GOT3 (cell line): Measurements from ENCODE around the gene GYS2.

Source experiments
- DNase-seq: peaks from one replicate; lab custom pipeline; 2025; ENCODE audit warnings: mixed read lengths; lab: John Stamatoyannopoulos, UW

GYS2 gene

DNA sequence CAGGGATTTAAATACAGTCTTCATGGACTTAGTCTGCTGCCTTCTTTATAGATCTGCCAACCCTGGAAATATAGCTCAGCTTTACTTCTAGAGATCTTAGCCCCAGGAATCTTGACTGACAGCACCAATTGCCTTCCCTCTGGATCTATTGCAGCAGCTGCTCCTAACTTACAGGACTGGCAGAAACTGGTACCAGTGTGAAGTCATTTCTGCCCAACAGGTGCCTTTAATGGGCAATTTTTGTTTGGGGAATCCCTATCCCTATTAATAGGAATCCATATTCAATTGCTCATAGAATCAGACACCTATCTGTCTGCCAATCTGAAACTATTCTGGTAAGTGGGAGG, 51.3 kb downstream of the GYS2 start:
- DNase-seq, result no peak

GRCh38 chr12:21552635-21553328, 51.9 kb downstream of the GYS2 start:
- no peak for DNase-seq

DNA sequence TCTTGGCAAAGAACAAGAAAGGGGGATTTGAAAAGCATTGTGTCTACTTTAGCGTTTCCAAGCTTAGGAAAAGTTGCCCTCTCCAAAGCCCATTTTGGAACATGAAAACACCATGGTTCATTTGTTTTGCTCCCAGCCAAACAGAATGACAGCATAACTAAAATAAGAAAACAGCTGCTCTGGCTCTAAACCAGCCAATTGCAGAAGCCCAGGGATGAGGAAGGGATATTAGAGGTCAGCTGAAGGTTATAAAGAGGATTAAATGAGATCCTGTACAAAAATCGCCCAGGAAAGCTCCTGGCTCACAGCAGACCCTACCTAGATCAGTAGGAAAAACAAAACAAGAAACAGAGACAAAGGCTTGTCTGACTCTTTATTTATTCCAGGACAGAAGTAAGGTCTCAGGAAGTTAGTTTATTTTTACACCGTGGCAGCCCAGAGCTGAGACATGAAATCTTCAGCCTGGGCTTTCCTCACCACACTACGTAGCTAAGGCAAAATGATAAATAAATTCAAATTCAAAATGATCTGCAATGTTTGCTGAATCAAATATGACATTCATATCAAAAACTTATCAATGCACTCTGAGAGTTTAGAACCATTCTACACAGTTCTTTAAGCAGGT, 52.7 kb downstream of the GYS2 start:
- no peak for DNase-seq

- no peak for DNase-seq
Observed at GRCh38 chr12:21547437-21547836, 57.2 kb downstream of the GYS2 start.

DNA sequence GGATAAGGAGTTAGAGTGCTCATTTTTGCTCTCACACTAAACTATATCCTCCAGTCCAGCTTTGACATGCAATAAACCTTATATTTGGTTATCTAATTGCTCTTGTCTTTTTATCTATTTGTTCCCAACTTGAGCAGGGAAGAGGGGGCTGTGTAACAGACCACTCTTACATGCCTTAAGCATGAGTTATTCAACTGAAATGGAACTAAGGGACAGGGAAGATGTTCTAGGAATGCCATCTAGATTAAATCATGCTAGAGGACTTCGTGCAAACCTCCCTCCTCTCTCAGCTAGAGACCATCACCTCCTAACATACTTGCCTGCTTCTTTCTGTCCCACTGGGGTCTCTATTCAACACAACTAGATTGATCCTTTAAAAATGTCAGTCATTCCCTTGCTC, 57.9 kb downstream of the GYS2 start:
- DNase-seq, result no peak

- DNase-seq, result no peak
Observed at GRCh38 chr12:21545557-21545956, 59.1 kb downstream of the GYS2 start.

GRCh38 chr12:21543151-21543550, 61.5 kb downstream of the GYS2 start:
- no peak for DNase-seq

DNA sequence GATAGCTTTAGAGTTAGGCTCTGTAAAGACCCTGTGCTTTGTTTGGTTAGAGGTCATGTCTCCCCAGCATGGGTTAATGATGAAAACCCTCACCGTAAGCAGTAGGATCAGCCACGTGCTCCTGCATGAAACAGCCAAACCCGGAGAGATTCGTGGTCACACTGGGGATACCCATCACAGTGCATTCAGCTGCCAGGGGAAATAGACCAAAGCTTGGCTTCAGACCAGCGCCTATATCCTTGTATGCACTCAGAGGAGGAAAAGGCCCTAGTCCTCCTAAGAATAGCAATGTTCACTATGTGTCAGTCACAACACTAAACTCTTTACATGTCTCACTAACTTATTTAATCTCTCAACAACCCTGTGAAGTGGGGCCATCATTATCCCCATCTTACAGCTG, 62.2 kb downstream of the GYS2 start:
- no peak for DNase-seq

DNA sequence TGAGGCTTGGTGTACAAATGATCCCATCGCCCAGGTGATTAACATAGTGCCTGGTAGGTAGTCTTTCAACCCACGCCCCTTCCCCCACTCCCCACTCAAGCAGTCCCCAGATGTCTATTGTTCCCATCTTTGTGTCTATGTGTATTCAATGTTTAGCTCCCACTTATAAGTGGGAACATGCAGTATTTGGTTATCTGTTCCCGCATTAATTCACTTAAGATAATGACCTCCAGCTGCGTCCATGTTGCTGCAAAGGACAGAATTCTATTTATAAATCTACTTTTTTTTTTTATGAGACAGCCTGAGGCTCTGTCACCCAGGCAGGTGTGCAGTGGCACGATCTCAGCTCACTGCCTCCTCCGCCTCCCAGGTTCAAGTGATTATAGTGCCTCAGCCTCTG, 62.9 kb downstream of the GYS2 start:
- no peak for DNase-seq

- DNase-seq, result no peak
Observed at GRCh38 chr12:21539797-21540196, 64.8 kb downstream of the GYS2 start.

DNA sequence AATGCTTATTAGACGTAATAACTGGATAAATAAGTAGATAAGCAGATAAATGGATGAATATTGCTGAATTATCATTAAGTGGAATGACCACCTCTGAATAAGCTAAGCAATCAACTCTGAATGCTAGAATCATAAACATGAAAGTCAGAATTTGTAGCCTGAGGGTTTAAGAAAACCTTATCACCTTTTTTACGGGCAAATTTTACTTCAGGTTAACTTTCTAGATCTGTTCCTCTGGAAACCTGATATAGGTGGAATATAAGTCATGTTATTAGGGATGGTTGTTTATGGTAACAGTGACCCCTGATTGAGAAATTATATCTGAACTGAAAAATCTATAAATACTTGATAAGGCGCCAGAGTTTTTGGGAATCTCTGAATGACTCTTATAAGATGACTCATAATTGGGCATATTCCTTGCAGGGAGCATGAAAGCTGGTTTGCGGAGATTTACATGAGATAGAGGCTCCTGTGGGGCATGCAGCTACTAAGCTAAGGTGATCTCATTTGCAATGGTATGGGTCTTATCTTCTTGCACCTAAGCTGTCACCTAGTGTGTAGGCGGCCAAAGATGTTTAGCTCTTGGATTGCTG, 66.5 kb downstream of the GYS2 start:
- no peak for DNase-seq

GRCh38 chr12:21529456-21529855, 75.2 kb downstream of the GYS2 start:
- DNase-seq, result no peak

DNA sequence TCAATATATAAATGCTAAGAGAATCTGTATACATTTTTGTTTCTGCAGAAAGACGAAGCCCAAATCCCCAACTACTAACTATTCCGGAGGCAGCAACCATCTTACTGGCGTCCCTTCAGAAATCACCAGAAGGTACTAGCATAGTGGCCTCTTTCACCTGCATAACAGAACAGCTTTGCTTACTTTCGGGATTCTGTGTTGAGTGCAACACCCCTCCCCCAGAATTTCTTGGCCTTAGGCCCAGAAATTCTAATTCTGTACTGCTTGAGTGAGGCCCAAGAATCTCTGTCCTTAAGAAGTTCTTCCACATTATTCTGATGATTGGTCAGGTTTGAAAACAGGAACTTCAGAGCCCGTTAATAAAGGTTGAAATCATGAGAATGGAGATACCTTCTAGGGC, 75.7 kb downstream of the GYS2 start:
- DNase-seq, result no peak

DNA sequence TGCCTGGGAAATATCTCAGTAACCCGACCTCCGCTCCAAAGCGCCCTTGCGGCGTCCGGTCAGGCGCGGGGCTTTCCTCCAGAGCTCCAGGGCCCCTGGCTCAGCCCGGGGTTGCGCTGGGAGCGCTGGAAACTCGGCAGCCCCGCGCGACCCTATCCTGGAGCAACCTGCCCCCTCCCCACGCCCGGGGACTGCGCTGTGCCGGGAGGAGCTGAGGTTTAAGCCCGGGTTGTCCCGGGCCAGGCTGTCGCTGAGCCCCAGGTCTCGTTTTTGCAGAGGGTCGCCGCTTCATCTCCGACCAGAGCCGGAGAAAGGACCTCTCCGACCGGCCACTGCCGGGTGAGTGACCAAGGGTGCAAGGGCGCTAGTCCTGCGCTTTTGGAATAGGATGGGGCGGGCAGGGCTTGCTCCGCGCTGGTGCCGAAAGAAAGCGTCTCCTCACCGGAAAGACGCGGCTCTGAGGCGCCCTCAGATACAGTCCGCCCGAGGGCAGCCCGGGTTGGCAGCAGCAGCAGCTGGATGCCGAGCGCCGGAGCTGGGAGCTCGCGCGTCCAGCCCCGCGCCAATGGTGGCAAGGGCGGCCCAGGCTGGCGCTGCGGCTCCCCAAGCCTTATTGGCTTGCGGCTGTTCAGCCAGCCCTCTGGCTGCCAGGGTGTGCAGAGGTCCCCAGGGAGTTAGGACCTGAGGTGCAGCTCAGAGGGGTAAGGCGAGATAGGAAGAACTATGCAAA, 77.0 kb downstream of the GYS2 start:
- DNase-seq, result peak; percentile 12

- DNase-seq, result no peak
Observed at GRCh38 chr12:21526721-21527345, 77.8 kb downstream of the GYS2 start.

DNA sequence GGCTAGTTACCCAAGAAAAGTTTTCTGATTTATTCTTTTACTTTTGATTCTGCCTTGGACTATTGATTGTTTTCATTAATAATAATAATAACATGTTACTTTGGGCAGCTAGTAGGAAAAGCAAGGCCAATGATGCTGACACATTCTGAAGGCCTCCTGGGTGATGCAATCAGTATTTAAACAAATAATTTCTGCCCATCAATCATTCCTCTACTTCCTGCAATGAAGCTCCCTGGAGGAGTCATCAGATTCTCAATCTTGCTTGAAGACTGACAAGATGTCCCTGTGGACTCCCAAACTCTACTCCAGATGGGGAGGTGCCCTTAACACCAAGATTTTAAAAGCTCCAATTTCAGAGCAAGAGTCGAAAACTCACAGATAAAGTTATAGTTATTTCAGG, 78.6 kb downstream of the GYS2 start, which contains the start of gene SPX:
TSS of gene SPX (plus strand) at position 244 of the 400 bp plus-strand sequence. CDS start 177 bp downstream, outside the sequence.
- DNase-seq, result no peak

DNA sequence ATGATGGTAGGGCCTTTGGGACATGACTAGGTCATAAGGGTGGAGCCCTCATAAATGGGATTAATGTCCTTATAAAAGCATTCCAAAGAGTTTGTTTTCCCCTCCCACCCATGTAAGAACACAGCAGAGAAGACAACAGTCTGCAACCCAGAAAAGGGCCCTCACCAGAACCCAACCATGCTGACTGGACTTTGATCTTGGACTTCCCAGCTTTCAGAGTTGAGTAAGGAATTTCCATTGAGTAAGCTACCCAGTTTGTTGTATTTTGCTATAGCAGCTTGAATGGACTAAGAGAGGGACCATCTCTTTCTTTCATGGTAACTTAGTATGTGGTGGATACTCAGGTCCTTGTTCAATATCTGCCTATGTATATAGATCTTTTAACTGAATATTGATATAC, 81.5 kb downstream of the GYS2 start:
- no peak for DNase-seq

DNA sequence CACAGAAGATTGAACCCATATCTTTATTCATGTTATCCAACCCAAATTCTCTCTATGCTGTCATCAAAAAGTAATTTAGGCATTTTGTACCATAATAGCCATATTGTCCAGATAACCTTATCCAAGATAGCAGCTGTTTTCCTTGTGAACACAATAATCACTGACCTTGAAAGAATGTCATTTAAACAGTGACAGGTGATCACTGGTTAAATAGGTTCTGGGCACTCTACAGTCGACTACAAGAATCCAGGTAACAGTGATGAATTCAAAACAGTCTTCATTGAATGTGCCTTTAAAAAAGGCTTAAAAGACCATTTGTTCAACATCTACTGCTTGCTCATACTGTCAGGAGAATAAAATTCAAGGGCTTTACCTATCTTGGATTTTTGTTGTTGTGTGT, 83.1 kb downstream of the GYS2 start:
- no peak for DNase-seq

DNA sequence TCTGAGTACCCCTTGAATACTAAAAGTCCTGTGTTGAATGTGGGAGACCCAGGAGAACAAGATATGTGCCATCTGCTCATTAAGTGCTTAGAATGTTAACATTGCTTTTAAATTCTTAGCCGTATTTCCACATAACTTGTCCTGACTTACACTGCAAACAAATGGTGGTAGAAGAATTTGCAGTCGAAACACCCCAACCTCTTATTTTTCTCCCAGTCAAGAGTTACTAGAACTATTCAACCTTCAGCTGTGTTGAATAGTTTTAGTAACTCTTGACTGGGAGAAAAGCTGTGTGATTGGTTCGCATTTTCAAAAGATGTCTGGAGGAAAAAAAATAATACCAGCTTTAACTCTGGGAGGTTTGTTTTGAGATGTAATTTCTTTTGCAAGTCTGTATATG, 86.2 kb downstream of the GYS2 start:
- DNase-seq, result no peak

GRCh38 chr12:21516281-21516680, 88.4 kb downstream of the GYS2 start:
- DNase-seq, result no peak

DNA sequence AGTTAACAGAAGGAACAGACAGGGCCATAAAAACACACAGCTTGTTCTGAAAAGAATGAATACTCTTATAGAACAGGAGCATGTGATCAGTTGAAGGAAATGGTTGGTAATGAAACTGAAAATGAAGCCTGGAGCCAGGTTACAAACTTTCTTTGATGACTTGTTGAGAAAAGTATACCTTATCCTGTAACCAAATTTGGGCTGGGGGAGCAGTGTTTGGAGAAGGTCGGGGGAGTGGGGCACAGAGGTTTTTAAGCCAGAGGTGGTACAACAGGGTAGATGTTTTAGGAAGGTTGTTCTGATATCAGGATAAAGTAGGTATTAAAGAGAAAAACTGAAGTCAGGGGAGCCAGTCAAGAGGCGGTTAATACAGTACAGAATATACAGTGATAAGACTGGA, 94.9 kb downstream of the GYS2 start:
- DNase-seq, result no peak

DNA sequence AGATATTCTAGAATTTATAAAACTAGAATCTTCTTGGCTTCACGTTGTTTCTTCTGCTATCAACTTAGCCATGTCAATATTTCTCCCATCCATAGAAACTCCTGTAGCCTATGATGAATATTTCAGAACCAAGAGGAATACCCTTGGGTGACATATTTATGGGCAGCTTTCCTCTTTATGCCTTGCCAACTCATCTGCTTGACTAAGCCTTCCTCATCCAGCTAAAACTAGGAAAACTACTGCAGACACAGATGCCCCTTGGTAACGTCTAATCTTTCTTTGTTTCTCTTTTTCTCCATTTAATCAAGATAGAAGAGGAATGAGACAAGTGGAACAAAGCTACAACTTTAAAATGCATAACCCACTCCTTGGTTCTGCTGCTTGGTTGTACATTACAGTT, 96.8 kb downstream of the GYS2 start:
- DNase-seq, result no peak

GRCh38 chr12:21505888-21506287, 98.8 kb downstream of the GYS2 start:
- DNase-seq, result no peak
